DMS114 treated with DMSO at 0.1 percent for 48 hours (cell line): ENCODE measurements around the gene ZNF148.

ENCODE experiments used
- DNase-seq: peaks from one replicate; lab custom pipeline; 2025; ENCODE audit not compliant: unreplicated experiment; lab: John Stamatoyannopoulos, UW

The ZNF148 gene

GRCh38 chr3:125194061-125194848 is 180.9 kb downstream of the ZNF148 start:
- DNase-seq: no peak

DNA sequence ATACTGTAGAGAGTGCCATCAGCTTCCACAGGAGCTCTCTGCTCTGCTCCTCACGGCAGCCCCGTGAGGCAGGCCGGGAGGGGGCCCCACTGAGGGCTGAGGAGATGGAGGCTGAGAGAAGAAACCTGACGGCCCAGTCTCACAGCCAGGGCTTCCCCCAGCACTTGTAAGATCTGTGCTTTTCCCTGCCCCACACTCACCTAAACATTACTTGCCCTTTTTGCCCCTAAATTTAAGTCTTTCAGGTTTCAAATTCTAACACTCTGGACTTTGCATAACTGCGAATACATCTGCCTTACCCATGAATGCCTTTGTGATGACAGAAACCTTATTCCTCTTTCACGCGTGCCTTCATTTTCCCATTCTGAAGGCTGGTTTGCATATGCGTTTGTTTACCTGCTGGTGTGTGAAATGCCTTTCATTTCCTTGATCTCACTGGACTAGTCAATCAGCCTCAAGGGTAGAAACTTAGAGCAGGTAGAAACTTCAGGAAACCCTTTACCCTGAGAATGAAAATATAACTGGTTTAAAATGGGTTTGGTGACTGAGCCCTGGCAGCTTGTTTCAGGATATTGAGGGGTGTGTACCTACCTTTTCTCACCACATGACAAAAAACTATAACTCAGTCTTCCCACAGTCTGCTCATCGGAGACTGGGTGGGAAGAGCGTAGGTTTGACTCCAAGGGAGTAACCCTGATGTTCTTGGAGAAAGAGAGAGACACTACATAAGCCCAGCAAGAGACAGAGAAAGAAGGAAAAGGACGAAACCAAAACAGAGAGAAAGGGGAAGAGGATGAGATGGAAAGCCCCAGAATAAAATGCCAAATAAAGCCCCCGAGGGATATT is 182.7 kb downstream of the ZNF148 start:
- no peak for DNase-seq

DNA sequence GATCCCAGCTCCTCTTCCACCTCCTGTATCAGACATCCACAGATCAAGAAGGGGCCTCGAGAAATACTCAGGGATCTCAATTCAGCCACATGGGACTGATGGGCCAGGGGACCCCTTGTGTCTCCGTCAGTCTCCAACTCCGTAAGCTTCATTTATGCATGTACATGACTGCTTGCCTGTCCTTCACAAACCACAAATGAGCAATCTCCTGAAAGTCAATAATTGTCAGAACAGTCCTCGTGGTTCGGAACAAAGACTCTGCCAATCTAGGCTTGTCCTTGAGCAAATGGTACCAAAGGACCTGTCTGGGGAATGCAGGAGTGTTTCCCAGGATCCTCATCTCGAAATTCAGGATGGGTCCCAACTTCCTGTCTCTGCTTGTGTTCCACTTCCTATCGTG is 183.4 kb downstream of the ZNF148 start:
- DNase-seq: no peak

- DNase-seq: no peak
Observed at GRCh38 chr3:125191256-125191655, 183.9 kb downstream of the ZNF148 start.

DNA sequence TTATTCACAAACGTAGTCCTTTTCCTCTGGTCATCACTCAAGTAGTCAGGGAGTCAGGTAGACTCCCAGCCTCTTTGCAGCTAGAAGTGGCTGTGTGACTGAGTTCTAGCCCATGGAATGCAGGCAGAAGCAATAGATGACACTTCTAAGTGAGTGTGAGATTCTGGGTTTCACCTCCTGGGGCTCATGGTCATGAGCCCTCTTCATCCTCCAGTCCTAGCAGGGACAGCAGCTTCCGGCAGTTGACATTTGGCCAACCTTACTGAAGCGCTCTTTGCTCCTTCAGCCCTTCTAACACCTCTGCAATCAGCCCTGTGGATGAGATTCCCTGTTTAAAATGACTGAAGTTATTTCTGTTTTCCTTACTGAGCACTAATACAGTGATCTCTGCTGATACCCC is 184.3 kb downstream of the ZNF148 start:
- no peak for DNase-seq

- DNase-seq: no peak
Observed at GRCh38 chr3:125189378-125190165, 185.6 kb downstream of the ZNF148 start.

DNA sequence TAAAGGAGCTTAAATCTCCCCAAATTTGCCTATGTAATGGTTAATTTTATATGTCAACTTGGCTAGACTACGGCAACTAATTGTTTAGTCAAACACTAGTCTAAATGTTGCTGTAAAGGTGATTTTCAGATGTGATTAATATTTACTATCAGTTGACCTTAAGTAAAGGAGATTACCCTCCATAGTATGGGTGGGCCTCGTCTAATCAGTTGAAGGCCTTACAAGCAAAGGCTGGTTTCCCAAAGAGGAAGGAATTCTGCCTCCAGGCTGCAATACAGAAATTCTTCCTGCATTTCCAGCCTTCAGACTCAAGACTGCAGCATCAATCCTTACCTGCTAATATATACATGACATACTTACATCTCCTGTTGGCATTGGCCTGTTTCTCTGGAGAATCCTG is 186.2 kb downstream of the ZNF148 start:
- no peak for DNase-seq

GRCh38 chr3:125187599-125187910 is 187.6 kb downstream of the ZNF148 start:
- no peak for DNase-seq

DNA sequence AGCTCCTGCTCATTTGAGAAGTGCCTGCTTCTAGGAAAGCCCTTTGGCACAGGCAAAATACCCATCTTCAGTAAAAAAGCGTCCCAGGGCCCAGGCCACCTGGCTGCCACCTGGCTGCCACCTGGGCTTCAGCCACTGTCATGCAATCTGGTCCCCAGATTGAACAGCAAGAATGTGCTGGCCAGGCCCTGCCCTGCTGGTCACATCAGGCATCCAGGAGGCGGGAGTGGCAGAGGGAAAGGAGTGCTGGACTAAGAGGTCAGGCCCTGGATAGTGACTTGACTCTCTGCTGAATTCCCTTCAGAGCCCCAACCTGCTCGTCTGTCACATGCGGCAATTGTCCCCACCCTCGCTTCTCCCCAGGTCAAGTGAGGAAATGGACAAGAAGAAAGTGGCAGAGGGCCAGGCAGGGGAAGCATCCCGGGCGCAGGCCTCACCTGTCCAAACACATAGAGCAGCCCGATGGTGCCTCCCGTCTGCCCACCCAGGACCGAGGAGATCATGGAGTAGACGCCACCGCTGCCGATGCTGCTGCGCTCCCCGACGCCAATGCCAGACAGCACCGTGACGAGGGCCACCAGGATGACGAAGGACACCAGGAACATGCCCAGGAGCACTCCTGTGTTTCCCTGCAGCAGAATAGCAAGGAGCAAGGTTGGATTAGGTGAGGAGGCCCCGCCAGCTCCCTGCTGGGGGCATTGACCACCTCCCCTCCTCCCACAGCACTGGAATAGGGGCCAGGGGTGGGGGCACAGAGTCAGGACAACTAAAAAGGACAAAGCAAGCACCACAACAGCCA is 188.1 kb downstream of the ZNF148 start:
- DNase-seq: no peak

DNA sequence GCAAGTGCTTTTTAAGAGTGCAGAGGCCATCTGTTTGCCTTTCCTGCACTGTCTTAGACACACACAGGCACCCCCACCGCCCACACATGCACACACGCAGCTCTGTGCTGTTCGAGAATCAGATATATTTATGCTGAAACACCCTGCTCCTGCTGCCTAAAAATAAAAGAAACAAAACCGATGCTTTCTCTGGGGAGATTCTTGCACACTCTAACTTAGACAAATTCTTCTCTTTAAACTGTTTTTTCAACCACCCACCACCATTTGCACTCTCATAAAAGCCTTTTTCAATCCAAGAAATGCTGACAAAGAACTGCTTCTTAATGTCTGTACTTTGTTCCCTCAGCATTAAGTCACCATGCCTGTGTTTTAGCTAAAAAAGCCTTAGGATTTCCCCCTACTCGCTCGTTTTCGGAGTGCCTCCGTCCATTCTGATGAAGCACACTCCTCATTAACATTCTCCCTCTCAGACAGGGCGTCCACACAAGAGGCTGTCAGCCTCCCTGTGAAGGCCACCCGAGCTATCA is 188.8 kb downstream of the ZNF148 start:
- no peak for DNase-seq

DNA sequence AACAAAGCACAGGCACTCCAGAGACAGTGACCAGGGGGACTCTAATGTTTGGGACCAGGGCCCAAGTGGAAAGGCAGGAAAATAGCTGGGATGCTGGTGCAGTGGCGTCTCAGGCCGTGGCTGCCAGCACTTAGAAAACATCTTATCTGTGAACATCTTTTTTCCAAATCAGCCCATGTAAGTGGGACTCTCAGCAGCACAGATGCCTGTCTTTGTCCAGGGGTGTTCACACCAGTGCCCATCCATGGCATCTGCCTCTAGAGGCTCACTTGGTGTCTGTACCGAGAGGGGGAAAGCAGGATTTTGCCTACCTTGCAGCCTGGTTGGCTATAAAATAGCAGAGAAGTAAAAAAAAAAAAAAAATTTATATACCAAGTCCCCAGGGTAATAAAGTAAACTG is 189.3 kb downstream of the ZNF148 start:
- DNase-seq: no peak

GRCh38 chr3:125179884-125180240 is 195.3 kb downstream of the ZNF148 start:
- no peak for DNase-seq

DNA sequence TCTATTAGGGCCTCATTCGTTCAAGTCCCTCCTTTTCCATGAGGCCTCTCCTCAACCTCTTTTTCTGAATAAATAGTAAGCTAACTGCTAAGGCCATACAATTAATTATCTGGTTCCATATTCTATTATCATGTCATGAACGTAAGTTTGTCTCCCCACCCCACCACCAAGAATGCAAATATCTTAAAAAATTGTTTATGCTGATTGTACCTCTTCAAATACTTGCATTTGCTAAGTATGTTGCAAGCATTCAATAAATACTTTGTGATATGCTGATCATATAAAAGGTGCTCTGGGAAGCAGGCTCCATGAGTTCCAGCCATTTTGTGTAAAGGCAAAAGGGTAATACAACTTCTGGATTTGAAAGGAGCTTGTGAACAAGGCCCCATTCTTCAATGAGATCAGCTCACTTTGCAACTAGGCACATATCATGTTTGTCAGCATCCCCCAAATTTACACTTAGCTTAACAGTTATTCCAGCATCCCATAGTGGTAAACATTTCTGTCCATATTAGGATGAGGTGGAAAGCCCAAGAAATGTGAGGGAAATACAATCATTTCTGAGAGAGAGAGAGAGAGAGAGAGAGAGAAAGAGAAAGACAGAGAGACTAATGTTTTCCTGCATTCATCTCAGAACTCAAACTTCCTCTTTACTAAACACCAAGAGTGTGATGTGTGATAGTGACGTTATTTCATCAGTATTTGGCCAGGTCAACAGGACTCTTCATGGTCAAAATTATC is 195.8 kb downstream of the ZNF148 start:
- no peak for DNase-seq

- no peak for DNase-seq
Observed at GRCh38 chr3:125177746-125178145, 197.4 kb downstream of the ZNF148 start.
